Left ventricle myocardium superior (tissue), 1 donor: Measurements from ENCODE around the gene FGR. TPM values are rescaled to one million over a fixed set of nuclear protein-coding genes. Genes with fewer than 3 reads are reported as not detected.
A peak's percentile ranks its signal among the peaks of the same experiment; 100 is the strongest.

ENCODE experiments used
- ATAC-seq: fragments of 200-7000 bp; cut with Tn5 transposase; one replicate; pipeline ENCODE4 v1.9.1; 2020; ENCODE audit warnings: mild to moderate bottlenecking, moderate library complexity
- DNase-seq: peaks from one replicate; pipeline ENCODE4 v3.0.0-alpha.2; 2020
- intact Hi-C: fragments of 100-400 bp; cut with micrococcal nuclease; formaldehyde crosslinking; loops from one replicate; pipeline ENCODE4 v1.11.0; 2022
- total RNA-seq: library from RNA; stranded (reverse); fragmentation: NEBNext Ultra II Directional; extraction: Animal tissue kit (Norgen Biotek cat#: 25700); gene quantifications from one replicate; pipeline ENCODE4 v1.2.1, GENCODE V29; 2021
- donor health status: DM: no; HTN: yes; CAD: no; lungs with severe emphysema.

FGR gene
- total RNA-seq, 1 donor from 2014 or later: 4.7 TPM

DNA sequence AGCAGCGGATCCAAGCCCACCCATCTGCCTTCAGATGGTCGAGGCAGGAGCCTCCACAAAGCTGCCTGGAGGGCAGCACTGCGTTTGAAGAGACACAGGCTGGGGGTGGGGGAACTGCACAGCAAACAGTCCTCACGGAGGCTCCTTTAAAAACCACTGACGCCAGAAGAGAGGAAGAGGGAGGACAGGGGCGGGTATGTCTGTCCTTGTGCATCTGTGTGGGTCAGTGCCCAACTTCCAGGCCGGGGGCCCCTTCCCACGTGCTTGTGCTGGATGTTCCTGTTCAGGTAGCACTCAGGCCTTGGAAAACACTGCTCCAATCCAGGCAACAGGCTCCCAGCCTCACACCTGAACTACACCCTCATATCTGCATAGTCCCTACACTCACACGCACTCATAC is 38.7 kb downstream of the FGR start:
- no peak for DNase-seq
- peak; percentile 0 for ATAC-seq
- intact Hi-C loops: no loop called here

DNA sequence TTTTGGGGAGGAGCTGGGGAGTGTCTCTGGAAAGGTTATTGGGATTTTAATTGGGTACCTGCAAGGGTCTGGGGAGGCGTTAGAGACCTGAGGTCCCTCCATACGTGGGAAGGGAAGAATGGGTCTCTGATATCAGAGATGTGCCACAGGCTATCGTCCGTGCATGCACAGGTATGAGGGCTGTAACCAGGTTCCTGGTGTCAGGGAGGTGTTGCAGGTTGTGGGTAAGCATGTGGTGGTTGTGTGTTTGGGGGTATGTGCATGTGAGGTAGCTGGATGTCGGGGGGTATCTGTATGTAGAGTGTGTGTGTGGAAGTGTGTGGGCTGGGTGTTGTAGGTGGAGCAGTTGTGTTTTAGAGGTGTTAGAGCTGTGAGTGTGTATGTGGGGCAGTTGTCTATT is 39.4 kb downstream of the FGR start:
- no peak for ATAC-seq
- no peak for DNase-seq
- intact Hi-C loops: no loop called here

DNA sequence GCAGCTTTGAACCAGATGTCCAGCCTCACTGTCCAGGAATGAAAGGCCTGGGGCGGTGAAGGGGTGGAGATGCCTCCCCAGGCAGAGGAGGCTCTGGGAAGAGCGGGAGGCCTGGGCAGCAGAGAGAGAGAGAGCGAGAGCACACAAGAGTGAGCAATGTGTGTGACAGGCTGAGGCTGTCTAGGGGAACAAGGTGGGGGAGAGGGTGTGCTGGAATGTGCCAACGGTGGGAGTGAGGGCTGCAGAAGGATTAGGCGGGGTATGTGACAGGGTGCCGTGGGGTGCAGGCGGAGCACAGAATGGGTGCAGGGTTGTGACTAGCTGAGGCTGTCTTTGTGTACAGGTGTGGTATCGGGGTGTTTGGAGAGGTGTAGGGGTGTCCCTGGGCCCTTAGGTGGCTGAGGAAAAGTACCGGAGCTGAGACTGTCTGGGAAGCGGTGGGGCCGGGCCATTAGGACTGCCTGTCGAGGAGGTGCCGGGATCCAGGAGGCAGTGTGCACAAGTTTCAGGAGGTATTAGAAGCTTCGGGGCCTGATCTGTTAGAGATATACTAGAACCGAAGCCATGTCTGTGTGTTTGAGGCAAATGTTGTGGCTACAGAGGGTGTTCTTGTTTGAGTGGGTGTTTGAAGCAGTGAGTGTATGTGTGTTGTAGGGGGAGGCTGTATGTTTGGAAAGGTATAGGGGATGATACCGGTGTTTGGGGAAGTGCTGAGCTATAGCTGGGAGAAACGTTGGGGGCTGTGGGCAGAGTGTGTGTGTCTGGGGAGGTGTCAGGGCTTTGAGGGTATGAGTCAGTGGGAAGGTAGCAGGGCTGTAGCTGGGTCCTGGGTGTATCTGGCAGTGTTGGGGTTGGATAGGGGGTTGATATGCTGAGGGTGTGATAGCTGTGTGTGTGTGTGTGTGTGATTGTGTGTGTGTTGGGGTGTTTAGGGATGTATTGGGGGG is 40.1 kb downstream of the FGR start:
- ATAC-seq (no peak), DNase-seq (no peak)

DNA sequence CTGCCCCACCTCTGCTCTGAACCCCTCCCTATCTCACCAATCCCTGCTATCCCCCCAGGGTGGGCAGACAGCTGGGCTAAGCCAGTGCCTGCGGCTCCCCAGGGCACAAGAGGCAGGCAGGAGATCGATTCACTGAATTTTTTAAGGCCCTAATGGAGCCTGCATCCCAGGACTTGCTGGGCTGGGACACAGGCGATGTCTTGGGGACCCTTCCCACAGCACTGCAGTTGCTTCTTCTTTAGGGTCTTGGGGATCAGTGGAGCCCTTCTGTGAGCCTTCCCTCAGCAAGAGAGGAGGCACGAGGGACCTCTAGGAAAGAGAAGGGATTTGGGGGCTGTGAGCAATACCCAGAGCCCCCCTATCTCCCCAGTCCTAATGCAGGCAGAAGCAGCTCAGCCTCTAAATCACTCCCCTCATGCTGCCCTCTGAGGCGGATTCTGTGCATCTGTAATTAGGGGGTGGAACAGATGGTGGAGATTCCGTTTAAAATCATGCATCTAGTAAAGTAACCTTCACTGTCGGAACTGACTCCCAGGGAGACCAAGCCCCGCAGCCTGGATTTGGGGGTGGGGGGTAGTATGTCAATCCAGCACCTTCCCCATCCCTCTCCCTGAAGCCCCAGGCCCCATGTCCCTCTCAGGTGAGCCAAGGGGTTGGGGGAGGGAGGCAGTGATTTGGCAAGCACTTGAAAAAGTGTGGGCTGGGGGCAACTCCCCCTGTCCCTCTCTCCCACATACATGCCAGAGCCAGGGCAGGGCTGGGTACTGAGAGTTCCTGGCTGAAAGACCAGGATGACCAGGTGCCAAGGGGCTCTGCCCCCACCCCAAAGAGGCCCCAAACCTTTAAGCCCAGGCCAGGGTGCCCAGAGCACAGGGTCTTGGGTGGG is 41.1 kb downstream of the FGR start:
- intact Hi-C loops: no loop called here
- DNase-seq: no peak
- no peak for ATAC-seq

More for the DNA sequence above, 40.1 kb downstream of the FGR start:
- intact Hi-C loops: no loop called here

DNA sequence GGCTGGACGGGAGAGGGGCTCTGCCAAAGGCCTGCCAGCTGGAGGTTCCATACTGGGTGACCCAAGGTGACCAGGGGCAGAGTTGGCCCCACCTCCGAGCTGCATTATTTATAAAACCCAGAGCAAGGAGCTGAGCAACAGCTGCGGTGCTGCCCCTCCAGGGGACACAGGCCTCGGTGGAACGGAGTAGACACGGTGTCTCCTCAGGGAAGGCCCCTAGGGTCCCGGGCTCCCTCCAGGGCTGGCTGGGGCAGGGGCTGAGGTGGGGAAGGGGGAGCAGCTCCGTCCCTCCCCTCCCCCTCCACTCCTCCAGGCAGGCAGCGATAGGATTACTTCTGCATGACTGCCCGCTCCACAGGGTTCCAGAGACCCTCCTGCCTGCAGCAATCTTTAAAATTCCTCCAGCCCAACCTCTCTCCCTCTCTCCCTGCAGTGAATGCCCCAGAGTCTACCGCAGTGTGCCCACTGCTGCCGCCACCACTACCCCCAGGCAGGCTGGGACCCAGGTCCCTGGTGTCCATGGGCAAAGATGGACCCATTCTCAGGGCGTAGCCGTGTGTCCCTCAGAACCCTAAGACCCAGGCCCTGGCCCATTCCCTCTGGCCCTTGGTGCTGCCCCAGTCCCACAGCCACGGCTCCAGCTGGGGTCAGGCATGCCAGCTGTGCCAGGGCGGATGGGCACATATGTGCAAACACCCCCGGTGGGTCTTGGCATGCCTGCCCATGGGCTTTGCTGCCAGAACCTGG is 41.9 kb downstream of the FGR start:
- peak; percentile 65 for DNase-seq

DNA sequence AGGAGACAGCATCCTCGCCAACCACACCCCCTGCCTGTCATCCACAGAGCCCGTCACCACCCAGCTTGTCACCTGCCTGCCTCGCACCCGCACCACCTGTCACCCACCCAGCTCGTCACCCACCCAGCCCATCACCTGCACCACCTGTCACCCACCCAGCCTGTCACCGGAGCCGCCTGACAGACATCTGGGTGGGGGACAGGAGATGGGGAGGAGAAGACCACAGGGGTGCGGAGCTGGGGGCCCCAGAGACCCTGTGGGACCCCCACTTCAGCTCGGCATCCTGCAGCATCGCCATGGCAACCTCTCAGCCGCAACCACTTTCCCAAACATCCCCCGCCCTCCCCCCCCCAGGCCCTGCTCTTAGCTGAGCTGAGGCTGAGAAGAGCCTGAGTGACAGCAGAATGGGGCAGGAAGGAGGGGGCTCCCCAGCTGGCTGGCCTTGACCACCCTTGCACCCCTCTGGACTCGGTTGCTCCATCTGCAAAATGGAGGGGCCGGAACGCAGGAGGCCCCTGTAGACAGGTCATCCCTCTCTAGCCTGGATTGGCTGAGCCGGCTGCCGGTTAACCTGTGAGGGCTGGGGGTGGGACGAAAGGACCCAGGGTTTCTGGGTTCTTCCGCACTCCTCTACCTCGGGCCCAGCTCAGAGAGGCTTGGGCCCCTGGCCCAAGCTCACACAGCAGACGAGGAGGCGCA is 42.6 kb downstream of the FGR start:
- ATAC-seq (no peak), DNase-seq (no peak)
- intact Hi-C loops: no loop called here

More for the DNA sequence above, 41.9 kb downstream of the FGR start:
- intact Hi-C loops: no loop called here
- peak; percentile 32 for ATAC-seq

DNA sequence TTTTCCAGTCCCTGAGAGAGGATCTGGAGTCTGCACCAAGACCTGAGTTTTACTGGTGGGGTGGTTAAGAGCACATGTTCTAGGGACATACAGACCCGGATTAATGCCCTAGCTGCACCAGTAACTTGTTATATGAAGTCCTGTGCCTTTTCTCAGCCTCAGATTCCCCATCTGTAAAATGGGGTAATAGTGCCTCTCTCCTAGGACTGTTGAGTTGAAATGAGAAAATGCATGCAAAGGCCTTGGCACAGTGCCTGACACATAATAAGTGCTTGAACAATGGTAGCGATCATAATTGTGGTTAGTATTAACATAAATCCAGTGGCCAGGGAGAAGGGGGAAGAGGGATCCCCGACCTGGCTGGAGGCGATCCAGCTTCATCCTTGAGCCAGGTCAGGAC is 43.4 kb downstream of the FGR start:
- DNase-seq: no peak
- ATAC-seq: no peak
- intact Hi-C loops: no loop called here

DNA sequence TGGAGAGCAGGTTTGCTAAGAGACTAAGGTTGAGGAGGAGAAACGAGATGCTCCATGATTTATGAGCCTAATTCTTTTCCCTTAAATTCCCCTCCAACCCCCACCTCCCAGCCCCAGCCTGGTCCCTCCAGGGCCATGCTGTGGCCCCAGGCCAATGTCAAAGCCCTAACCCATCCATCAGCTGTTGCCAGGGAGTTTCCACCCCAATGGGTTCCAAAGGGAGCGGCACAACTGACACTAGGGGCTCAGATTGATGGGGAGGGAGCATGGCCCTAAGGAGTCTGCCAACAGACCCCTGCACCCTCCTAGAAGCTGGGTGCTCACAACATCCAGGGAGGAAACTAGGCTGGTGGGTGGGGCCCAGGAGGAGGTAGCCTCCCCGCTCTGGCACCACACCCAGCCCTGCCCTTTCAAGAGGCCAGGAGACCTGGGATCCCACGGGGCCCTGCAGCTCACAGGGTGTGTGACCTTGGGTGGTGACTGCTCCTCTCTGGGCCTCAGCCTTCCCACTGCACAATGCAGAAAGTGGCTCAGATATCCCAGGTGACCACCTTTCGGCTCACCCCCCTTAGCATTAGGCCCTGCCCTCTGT is 44.0 kb downstream of the FGR start:
- intact Hi-C loops: no loop called here
- peak; percentile 59 for DNase-seq
- peak; percentile 6 for ATAC-seq

DNA sequence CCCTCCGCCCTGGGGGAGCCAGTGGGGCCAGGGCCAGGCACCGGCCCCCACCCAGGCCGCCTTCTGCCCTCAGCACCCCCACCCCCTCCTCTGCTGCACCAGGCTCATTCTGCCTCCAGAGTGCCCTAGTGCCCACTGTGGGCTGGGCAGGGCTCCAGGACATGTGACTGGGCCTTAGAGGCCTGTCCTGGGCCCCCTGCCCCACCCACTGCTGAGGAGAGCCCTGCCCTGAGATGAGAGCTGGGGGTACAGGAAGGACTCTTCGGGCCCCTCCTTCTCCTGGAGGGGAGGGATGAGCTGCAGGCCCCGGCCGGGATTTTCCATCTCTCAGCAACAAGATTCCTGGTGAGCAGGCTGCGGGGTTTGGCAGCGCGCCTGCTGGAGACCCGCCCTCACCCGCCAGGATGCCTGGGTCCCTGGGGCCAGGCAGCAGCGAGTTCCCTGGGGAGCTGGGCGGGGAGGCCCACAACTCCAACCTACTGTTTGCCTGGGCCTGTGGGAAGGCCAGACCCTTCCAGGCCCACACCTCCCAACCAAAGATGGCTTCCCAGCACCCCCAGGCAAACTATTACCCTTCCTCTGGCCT is 45.1 kb downstream of the FGR start:
- intact Hi-C loops: no loop called here
- DNase-seq (peak; percentile 78), ATAC-seq (peak; percentile 51)

DNA sequence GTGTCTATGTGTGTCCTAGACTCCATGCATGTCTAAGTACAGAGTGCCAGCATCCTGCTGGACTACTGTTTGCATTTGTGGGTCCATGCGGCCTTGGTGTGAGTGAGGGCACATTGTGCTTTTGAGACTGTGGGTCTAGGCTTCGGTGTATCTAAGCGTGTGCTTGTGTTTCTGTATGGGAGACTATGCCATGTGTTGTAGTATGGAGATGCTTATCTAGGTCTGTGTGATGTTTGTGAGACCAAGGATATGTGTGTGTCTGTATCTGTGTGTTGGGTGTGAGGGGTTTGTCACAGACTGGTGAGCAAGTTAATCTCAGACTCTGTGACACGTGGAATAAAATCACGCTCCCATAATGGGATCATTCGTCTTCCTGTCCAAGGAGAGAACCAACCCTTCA is 45.5 kb downstream of the FGR start:
- intact Hi-C loops: no loop called here
- ATAC-seq: no peak
- no peak for DNase-seq

DNA sequence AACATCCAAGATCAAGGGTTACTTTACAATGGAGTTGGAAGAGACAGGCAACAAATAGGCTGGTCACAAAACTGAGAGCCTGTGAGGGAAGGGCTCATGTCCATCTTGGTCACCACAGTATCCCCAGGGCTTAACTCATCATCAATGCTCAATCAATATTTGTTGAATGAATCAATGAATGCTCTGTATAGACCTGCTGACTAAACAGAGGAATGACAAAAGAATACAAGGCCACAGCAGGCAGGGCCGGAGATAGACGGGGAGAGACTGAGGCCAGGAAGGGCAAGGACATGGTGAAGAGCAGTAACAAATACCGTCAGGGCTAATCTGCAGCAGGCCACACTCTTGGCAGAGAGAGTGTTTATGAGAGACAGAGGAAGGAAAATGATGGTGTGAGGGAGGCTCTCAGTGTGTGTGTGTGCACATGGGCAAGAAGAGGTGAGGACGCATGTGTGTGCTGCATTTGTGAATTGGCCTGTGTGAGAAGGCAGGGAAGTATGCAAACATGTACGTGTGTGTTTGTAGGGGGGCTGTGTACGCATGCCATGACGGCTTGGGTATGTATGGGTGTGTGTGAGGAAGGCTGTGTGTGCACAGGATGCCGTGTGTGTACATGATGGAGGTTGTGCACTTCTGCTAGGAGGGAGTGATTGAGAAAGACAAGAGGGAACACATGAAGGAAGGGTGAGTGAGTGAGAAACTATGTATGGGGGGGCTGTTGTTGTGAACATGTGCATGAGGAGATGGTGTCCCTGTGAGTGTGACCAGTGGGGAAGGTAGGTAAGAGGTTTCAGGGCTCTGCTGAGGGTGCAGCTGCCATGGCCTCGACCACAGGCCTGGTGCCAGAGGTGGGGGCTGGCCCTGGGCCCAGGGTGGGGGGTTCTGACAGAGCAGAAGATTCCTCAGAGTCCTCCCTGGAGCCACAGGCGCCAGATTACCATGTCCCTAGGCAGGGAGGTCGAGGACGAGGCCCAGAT is 46.4 kb downstream of the FGR start:
- DNase-seq: no peak
- intact Hi-C loops: no loop called here
- ATAC-seq: peak; percentile 60

DNA sequence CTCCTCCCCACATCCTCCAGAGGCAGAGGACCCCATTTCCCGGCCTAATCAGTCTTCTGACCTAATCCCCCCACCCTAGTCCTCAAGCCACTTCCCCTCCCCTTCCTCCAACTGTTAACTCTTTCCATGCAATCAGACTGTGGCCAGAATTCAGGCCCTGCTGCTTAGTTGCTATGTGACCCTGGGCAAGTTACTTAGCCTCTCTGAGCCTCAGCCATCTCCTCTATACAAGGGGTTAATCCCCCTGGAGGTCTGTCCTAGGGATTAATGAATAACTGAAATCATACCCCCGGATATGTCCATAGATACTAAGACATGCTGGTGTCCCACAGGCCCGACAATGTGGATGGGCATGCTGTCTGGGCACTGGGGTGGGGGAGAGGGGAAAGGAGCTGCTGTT is 49.3 kb downstream of the FGR start:
- no peak for ATAC-seq
- DNase-seq: no peak
- intact Hi-C loops: no loop called here

DNA sequence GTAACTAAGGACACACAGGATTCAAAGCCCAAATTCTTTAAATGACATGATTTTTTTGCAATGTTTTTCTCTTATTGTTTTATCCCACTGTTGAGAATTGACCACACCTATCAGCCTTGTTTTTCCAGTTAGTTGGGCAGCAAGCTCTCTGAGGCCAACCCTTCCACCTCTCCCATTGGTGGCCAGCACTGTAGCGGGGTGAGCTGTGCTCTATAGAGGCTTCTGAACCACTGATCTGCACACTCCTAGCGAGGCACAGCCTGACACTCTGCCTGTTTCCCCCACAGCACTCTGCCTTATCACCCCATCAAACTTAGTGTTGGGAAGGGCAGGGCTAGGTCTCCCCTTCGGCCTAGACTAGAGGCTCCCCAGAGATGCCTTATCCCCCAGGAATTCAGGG is 50.5 kb downstream of the FGR start:
- no peak for DNase-seq

DNA sequence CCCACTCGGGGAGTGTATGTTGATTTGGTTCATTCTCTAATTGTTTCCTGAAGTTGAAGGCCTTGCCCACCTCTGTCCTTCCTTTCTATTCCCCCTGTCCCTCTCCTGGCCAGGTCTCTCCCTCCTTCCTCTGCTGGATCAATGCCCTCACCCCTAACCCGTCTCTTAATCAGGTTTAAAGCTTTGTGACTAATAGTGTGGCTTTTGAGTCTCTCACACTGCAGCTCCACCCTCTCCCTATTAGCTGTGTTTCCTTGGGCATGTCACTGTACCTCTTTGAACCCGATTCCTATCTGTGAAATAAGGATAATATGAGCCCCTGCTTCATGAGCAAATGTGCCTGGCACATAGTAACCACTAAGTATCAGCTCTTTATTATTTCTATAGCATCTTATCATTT is 51.5 kb downstream of the FGR start:
- intact Hi-C loops: no loop called here
- DNase-seq: no peak

More for the DNA sequence above, 50.5 kb downstream of the FGR start:
- intact Hi-C loops: no loop called here
- ATAC-seq: no peak

DNA sequence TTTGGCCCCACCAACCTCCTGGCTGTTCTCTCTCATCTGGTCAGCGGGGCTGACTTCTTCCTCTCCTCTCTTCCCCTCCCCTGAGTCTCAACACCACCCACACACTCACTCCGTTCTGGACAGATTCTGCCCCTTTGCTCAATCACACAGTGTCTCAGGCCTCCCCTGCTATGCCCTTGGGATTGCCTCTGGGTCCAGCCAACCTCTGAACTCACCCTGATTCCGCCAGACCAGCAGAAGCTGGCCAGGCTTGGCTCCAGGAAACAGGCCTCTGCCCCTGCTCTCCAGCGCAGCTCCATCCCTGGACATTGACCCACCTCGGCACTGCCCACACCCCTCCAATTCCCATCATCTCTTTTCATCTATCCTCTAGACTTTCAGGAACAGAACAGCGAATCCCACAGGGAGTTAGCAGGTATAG is 53.2 kb downstream of the FGR start:
- DNase-seq (peak; percentile 70), ATAC-seq (peak; percentile 70)
- intact Hi-C loops: no loop called here

More for the DNA sequence above, 51.5 kb downstream of the FGR start:
- ATAC-seq: no peak

DNA sequence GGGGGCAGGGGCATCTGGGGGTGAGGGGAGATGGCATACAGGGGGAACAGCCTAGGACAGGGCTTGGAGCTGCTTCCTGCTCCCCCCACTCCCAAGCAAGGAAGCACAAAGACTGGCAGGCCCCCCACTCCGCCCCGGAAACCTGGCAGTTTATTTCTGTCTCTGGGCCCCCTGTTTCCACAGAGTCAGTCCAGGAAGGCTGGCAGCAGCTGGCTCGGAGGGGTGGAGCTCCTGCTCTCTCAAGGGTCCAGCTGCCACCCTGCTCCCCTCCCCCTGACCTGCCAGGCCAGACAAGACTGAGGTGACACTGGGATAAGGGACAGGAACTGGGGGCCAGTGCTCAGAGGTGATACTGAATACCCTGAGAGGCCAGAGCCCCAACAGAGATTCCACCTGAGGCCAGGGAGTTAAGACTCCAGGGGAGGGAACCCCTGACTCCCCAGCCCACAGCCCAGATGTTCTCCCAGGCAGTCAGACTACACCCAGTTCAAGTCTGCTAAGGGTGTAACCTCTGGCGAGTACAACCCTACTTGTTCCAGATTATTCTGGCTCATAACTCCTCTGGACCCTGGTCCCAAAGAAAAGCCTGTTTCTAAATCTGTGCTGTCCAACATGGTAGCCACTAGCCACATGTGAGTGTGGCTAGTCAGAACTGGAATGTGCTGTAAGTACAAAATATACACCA is 57.3 kb downstream of the FGR start:
- no peak for DNase-seq
- intact Hi-C loops: no loop called here
- ATAC-seq: peak; percentile 11
